GM19467 (cell line): ENCODE results near the gene CPPED1.

Source experiments
- ATAC-seq: cut with Tn5 transposase; IDR thresholded peaks from one replicate; pipeline ENCODE4 v1.9.1; 2021; ENCODE audit warnings: mild to moderate bottlenecking, moderate library complexity; ENCODE audit not compliant: unreplicated experiment

Gene CPPED1

GRCh38 chr16:12653820-12654392 lies 149.8 kb downstream of the CPPED1 start:
- ATAC-seq, result no peak

- no peak for ATAC-seq
These were observed 150.8 kb downstream of the CPPED1 start for GRCh38 chr16:12652924-12653323.

GRCh38 chr16:12651765-12652512 lies 151.7 kb downstream of the CPPED1 start:
- ATAC-seq, result no peak

- ATAC-seq, result no peak
These were observed 154.3 kb downstream of the CPPED1 start for GRCh38 chr16:12649356-12649755.

GRCh38 chr16:12646490-12647274 lies 157.0 kb downstream of the CPPED1 start:
- ATAC-seq, result no peak

- ATAC-seq, result no peak
These were observed 157.6 kb downstream of the CPPED1 start for GRCh38 chr16:12646098-12646489.

- no peak for ATAC-seq
These were observed 160.6 kb downstream of the CPPED1 start for GRCh38 chr16:12643034-12643455.

- ATAC-seq, result no peak
These were observed 164.6 kb downstream of the CPPED1 start for GRCh38 chr16:12639044-12639443.

- no peak for ATAC-seq
These were observed 166.7 kb downstream of the CPPED1 start for GRCh38 chr16:12637002-12637401.

- no peak for ATAC-seq
These were observed 174.4 kb downstream of the CPPED1 start for GRCh38 chr16:12629271-12629670.

GRCh38 chr16:12628536-12628935 lies 175.2 kb downstream of the CPPED1 start:
- no peak for ATAC-seq

- no peak for ATAC-seq
These were observed 176.3 kb downstream of the CPPED1 start for GRCh38 chr16:12627394-12627793.

- ATAC-seq, result no peak
These were observed 177.3 kb downstream of the CPPED1 start for GRCh38 chr16:12626411-12626810.

GRCh38 chr16:12625716-12626115 lies 178.0 kb downstream of the CPPED1 start:
- ATAC-seq, result no peak

GRCh38 chr16:12625068-12625467 lies 178.6 kb downstream of the CPPED1 start:
- ATAC-seq, result no peak

GRCh38 chr16:12620150-12620549 lies 183.5 kb downstream of the CPPED1 start:
- no peak for ATAC-seq

- no peak for ATAC-seq
These were observed 185.2 kb downstream of the CPPED1 start for GRCh38 chr16:12618515-12618914.

GRCh38 chr16:12617401-12617819 lies 186.3 kb downstream of the CPPED1 start:
- no peak for ATAC-seq

GRCh38 chr16:12614662-12615278 lies 188.9 kb downstream of the CPPED1 start:
- no peak for ATAC-seq

- no peak for ATAC-seq
These were observed 189.6 kb downstream of the CPPED1 start for GRCh38 chr16:12613992-12614661.
